ENCODE measurements around the gene MRPS34.

DNA sequence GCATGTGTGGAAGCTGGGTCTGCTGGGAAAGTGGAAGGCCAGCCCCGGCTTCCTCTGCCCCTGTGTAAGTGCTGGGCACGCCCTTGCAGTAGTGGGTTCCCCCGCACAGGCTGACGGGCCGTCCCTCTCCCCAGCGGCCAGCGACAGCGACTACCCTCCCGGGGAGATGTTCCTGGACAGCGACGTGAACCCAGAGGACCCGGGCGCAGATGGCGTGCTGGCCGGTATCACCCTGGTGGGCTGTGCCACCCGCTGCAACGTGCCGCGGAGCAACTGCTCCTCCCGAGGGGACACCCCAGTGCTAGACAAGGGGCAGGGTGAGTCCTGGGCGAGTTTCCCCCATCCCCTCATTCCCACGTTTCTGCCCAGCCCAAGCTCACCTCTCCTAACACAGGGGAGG, 7.1 kb downstream of the MRPS34 start:
- TF ChIP-seq POLR2A (IDR thresholded peaks at IDR 0.05), result no peak
- no peak for TF ChIP-seq CTCF (IDR thresholded peaks at IDR 0.05)

Measured in lower leg skin (tissue), 3 donors.